Measurements from ENCODE around the gene WDR44. TPM values are rescaled to one million over a fixed set of nuclear protein-coding genes. Genes with fewer than 3 reads are reported as not detected.
"Not testable (repeated sequence)": the region's sequence is repeated elsewhere in the genome, so short reads cannot be mapped to it uniquely, and the experiment has no call there.

WDR44 gene, protein sequence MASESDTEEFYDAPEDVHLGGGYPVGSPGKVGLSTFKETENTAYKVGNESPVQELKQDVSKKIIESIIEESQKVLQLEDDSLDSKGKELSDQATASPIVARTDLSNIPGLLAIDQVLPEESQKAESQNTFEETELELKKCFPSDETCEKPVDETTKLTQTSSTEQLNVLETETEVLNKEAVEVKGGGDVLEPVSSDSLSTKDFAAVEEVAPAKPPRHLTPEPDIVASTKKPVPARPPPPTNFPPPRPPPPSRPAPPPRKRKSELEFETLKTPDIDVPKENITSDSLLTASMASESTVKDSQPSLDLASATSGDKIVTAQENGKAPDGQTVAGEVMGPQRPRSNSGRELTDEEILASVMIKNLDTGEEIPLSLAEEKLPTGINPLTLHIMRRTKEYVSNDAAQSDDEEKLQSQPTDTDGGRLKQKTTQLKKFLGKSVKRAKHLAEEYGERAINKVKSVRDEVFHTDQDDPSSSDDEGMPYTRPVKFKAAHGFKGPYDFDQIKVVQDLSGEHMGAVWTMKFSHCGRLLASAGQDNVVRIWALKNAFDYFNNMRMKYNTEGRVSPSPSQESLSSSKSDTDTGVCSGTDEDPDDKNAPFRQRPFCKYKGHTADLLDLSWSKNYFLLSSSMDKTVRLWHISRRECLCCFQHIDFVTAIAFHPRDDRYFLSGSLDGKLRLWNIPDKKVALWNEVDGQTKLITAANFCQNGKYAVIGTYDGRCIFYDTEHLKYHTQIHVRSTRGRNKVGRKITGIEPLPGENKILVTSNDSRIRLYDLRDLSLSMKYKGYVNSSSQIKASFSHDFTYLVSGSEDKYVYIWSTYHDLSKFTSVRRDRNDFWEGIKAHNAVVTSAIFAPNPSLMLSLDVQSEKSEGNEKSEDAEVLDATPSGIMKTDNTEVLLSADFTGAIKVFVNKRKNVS
- total RNA-seq: 12.6 and 18.5 TPM in 2 replicates
- polyA plus RNA-seq (2012): 6.3 TPM

- DNase-seq (ENCODE audit: low read depth): peak; percentile 95
Measured at GRCh38 chrX:118345464-118346257, at the start of gene WDR44. Gene WDR44, plus strand, starts transcription at chrX:118346106. Its CDS starts 398 bp downstream, at chrX:118346504.

DNA sequence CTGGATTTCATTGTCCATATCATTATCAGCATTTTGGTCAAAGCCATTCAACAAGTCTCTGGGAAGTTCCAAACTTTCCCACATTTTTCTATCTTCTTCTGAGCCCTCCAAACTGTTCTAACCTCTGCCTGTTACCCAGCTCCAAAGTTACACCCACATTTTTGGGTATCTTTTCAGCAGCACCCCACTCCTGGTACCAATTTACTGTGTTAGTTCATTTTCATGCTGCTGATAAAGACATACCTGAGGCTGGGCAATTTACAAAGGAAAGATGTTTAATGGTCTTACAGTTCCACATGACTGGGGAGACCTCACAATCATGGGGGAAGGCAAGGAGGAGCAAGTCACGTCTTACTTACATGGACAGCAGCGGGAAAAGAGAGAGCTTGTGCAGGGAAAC is 40.1 kb upstream of the WDR44 start:
- DNase-seq (ENCODE audit: low read depth): not testable (repeated sequence)

- DNase-seq (ENCODE audit: low read depth): no peak
Measured at GRCh38 chrX:118315529-118315928, 30.4 kb upstream of the WDR44 start.

GRCh38 chrX:118324588-118324987 is 21.3 kb upstream of the WDR44 start:
- no peak for DNase-seq (ENCODE audit: low read depth)

GRCh38 chrX:118325453-118325852 is 20.5 kb upstream of the WDR44 start:
- DNase-seq (ENCODE audit: low read depth): no peak

- DNase-seq (ENCODE audit: low read depth): no peak
Measured at GRCh38 chrX:118329175-118329574, 16.7 kb upstream of the WDR44 start.

GRCh38 chrX:118337687-118338086 is 8.2 kb upstream of the WDR44 start:
- no peak for DNase-seq (ENCODE audit: low read depth)

DNA sequence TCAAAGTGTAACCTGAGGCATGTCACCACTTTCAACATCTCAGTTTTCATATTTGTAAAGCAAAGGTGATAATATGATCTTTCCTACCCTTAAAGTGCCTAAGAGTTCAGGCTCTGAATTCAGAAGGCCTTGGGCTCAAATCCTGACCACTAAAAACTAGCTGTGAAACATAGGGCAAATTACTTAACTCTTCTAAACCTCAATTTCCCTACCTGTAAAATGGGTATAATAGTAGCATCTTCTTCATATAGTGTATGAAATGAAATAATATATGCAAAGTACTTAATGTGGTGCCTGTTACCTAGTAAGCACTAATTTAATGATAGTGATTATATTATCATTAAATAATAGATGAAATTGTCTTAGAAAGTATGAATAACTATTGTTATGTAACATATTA is 7.0 kb upstream of the WDR44 start:
- no peak for DNase-seq (ENCODE audit: low read depth)

- no peak for DNase-seq (ENCODE audit: low read depth)
Measured at GRCh38 chrX:118345045-118345463, 852 bp upstream of the WDR44 start.

- DNase-seq (ENCODE audit: low read depth): no peak
Measured at GRCh38 chrX:118346258-118347094, 570 bp downstream of the WDR44 start.

- DNase-seq (ENCODE audit: low read depth): no peak
Measured at GRCh38 chrX:118347131-118347530, 1.2 kb downstream of the WDR44 start.

DNA sequence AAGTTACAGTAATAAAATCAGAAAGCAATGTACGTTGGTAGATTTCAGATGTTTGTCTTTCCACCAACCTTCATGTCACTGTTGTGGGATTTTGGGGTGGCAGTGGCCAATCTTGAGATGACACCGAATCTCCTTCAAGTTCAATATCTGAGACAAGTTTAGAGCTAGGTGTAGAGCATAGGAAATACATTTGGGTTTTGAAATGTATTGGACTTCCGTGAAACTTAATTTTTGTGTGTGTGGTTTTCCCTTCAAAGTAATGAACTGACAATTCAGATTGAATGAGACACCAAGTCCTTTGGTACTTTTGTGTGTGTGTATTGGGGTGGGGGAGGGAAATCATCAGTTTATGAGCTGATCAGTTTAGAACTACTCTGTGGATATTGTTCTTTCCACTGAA is 1.8 kb downstream of the WDR44 start:
- DNase-seq (ENCODE audit: low read depth): no peak

DNA sequence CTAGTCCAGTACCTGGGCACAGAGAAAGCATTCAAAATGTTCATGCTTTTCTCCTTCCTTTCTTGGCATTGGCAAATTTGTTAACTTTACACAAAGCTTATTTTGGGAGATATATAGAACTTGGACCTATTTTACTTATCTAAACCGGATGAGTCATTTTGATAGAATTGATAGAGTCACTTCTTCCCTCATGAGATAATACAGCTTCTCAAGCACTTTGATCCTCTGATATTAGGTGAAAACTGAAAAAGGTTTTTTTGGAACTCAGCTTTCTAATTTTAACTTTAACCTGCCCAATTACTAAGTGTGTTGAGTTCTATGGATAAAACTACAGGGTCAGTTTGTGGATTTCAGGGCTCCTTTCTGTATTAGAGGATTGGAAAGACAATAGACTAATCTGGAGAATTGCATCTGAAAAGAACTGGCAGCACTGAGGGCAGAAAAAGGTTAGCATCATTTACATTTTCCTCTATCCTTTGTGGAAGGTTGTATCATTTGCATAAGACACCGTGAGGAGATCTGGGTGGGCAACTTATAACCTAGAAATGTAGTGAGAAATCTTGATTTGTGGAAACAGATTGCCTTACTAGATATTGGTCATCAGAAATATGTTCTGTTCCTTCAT is 2.4 kb downstream of the WDR44 start:
- DNase-seq (ENCODE audit: low read depth): no peak

DNA sequence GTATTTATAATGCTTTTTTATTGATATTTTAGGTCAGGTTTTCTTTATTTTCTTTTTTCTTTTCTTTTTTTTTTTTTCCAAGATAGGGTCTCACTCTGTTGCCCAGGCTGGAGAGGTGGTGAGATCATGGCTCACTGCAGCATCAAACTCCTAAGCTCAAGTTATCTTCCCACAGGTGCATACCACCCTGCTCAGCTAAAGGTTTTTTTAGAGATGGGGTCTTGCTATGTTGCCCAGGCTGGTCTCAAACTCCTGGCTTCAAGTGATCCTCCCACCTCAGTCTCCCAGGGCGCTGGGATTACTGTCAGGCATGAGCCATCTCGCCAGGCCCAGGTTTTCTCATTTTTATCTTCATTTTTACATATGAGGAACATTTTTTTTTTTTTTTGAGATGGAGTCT is 3.3 kb downstream of the WDR44 start:
- no peak for DNase-seq (ENCODE audit: low read depth)

DNA sequence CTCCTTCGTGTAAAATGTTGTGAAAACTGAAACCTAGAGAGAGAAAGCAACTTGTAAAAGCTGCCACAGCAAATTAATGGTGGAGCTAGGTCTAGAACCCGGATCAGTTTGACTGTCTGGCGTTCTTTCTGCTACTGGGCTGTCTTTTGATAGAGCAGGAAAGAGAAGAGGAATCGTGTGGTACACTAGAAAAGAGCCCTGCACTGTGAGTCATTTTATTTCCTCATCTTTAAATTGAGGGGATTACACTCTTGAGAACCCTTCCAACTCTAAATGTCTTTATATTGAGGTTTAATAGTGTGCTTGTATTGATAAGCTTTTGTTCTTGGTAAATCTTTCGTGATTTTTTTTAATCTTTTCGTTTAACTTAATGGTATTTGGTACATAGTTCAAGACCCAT is 4.3 kb downstream of the WDR44 start:
- no peak for DNase-seq (ENCODE audit: low read depth)

GRCh38 chrX:118350706-118351105 is 4.8 kb downstream of the WDR44 start:
- DNase-seq (ENCODE audit: low read depth): no peak

DNA sequence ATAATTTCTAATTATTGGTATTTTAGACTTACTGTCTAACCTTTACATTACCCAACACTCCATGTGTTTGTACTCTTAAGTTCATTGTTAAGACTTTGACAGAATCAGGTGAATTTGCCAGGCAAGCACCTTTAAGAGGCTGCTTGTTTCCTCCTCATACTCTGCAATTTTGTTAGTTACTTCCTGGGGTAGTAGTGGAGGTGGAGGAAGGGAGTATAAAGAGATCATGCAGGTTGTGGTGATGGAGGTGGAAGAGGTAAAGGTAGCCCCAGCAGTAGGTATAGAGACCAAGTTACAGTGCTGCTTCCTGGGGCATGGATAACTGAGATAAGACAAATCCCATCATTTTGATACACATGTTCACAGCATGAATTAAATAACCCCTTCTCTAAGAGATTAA is 6.7 kb downstream of the WDR44 start:
- no peak for DNase-seq (ENCODE audit: low read depth)

DNA sequence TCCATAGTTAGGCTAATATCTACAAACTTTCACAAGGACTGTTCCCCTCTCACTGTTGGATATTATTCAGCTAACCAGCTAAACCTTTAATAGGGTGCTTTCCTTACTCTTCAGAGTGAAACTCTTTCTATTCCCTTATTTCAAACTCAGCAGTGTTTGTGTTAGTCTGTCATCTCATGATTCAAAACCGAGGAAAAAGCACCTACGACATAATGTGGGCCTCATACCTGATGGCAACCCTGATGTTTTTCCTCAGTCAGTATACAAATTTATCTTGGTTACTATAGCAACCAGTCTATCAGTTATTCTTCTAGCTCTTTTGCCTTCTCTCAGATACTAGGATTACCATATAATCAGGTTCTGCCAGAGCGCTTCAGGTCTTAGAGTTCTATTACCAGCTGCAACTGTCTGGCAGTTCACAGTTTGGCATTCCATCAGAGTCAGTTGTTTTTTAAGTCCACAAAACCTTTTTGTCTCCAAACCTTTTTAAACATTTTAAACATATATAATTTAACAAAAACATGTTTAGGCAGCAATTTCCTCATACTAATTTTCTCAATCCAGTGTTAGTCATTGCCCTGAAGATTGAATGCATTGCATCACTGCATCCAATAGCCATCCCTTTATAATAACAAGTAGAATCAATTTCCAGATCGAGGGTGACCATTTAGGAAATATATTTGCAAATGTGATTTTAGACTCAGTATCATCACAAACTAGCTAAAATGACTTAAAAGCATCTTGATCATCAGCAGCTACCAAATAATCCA is 7.4 kb downstream of the WDR44 start:
- DNase-seq (ENCODE audit: low read depth): no peak

- DNase-seq (ENCODE audit: low read depth): no peak
Measured at GRCh38 chrX:118355225-118355920, 9.5 kb downstream of the WDR44 start.

Measured in myocyte (in vitro differentiated cells).